Kidney epithelial cell (primary cell): ENCODE results near the gene LGI2. TPM values are rescaled to one million over a fixed set of nuclear protein-coding genes. Genes with fewer than 3 reads are reported as not detected.

Experiments
- DNase-seq: peaks from one replicate; pipeline ENCODE4 v3.0.0-alpha.2; 2010; ENCODE audit warnings: low read depth
- H3K27me3 ChIP-seq: 2 replicates; pipeline ENCODE4 v1.6.0; 2011; ENCODE audit warnings: low read length; ENCODE audit not compliant: control insufficient read depth, insufficient read depth
- H3K36me3 ChIP-seq: 2 replicates; pipeline ENCODE4 v1.5.1; 2011; ENCODE audit warnings: low read length; ENCODE audit not compliant: control insufficient read depth, insufficient read depth
- H3K4me3 ChIP-seq: 2 replicates; pipeline ENCODE4 v1.5.1; 2011; ENCODE audit warnings: low read depth, mild to moderate bottlenecking, control low read depth, low read length
- CTCF ChIP-seq: IDR thresholded peaks from 2 replicates; pipeline ENCODE4 v1.5.1; 2011; ENCODE audit warnings: mild to moderate bottlenecking, moderate library complexity, low read length, control low read depth, inconsistent platforms; ENCODE audit not compliant: insufficient read depth, poor library complexity, severe bottlenecking
- total RNA-seq: library from RNA; depleted of rRNA; stranded (reverse); fragments of >200 nt; gene quantifications from 2 replicates; pipeline ENCODE4 v1.2.3, GENCODE V29; 2015

The LGI2 gene
- total RNA-seq, 1 donor from 2014 or later = 0.25 TPM

DNA sequence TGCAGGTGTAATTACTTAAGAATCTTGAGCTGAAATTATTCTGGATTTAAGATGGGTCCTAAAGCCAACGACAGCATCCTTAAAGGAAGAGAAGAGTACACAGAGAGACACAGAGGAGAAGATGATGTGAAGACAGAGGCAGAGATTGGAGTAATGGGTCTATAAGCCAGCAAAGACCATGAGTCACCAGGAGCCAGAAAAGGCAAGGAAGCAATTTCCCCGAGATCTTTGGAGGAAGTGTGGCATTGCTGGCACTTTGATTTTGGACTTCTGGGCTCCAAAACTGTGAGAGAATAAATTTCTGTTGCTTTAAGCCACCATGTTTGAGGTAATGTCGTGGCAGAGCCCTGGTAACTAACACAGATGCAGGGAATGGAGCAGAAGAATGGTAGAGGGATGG is 32.4 kb upstream of the LGI2 start:
- no peaks in the 10 kb centered on the region for H3K36me3 ChIP-seq
- DNase-seq = no peak
- no peak overlapping the region for H3K4me3 ChIP-seq
- TF ChIP-seq CTCF = no peak
- H3K27me3 ChIP-seq = no peaks in the 10 kb centered on the region

GRCh38 chr4:25062098-25062497 is 31.4 kb upstream of the LGI2 start:
- Histone ChIP-seq H3K36me3 (no peaks in the 10 kb centered on the region), H3K4me3 (no peak overlapping the region), H3K27me3 (no peaks in the 10 kb centered on the region)
- no peak for TF ChIP-seq CTCF
- no peak for DNase-seq

DNA sequence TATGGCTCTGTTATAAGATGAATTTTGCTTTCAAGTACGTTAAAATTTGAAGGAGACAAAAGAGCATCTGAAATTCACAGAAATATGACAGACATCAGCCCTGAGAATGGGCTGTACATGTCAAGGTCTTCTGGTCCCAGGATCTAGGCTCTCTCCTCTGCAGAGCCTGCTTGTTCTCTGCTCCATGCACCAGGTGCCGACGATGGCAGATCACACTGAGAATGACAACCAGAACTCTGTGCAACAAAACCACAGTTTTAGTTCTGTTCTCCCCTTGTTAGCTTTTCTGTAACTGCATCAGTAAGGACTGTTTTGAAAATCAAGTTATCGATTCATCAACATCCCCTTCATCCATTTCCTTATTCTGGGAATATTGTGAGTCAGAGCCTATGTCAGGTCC is 30.9 kb upstream of the LGI2 start:
- no peaks in the 10 kb centered on the region for H3K27me3 ChIP-seq
- H3K4me3 ChIP-seq = no peak overlapping the region
- TF ChIP-seq CTCF = no peak
- no peaks in the 10 kb centered on the region for H3K36me3 ChIP-seq
- no peak for DNase-seq

- no peak for DNase-seq
- no peaks in the 10 kb centered on the region for H3K36me3 ChIP-seq
- H3K27me3 ChIP-seq = no peaks in the 10 kb centered on the region
- no peak for TF ChIP-seq CTCF
- H3K4me3 ChIP-seq = no peak overlapping the region
These were observed 30.2 kb upstream of the LGI2 start for GRCh38 chr4:25060963-25061340.

DNA sequence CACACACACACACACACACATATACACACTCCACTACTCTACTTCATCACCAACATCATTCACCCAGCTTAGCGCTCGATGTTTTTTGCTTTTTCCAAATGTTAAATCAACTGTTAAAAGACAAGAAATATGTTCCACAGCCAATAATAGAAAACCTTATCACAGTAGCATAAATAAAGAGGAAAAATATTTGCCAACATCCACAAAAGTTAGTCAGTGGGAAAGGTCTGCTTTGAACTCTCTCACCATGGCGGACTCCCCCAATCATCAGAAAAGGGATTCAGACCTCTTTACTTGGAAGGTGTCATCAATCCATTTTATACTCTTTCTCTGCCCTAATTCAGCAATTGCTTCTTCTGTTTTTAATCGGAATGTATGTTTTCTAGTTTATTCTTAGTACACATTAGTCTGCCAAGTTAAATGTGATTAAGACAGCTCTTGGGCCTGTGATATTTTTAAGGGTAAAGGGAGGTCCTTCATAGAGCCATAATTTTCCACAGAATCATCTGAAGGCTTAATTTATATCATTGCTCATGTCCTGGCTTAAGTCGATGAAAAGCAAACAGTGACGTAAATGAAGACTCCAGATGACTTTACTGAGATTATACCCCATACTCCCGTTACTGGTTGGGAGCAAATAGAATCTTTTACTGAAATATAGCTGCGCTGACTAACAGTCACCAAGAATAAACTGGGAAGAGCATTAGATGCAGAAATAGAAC is 29.7 kb upstream of the LGI2 start:
- H3K27me3 ChIP-seq = no peaks in the 10 kb centered on the region
- H3K36me3 ChIP-seq = no peaks in the 10 kb centered on the region
- H3K4me3 ChIP-seq = no peak overlapping the region
- TF ChIP-seq CTCF = no peak
- no peak for DNase-seq

- Histone ChIP-seq H3K27me3 (no peaks in the 10 kb centered on the region), H3K4me3 (no peak overlapping the region), H3K36me3 (no peaks in the 10 kb centered on the region)
- DNase-seq = no peak
- no peak for TF ChIP-seq CTCF
These were observed 29.0 kb upstream of the LGI2 start for GRCh38 chr4:25059791-25060190.
